Measurements from ENCODE around the gene GGT6.
"Not testable (repeated sequence)": the region's sequence is repeated elsewhere in the genome, so short reads cannot be mapped to it uniquely, and the experiment has no call there.

Gene GGT6, protein sequence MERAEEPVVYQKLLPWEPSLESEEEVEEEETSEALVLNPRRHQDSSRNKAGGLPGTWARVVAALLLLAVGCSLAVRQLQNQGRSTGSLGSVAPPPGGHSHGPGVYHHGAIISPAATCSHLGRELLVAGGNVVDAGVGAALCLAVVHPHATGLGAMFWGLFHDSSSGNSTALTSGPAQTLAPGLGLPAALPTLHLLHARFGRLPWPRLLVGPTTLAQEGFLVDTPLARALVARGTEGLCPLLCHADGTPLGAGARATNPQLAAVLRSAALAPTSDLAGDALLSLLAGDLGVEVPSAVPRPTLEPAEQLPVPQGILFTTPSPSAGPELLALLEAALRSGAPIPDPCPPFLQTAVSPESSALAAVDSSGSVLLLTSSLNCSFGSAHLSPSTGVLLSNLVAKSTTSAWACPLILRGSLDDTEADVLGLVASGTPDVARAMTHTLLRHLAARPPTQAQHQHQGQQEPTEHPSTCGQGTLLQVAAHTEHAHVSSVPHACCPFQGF

DNA sequence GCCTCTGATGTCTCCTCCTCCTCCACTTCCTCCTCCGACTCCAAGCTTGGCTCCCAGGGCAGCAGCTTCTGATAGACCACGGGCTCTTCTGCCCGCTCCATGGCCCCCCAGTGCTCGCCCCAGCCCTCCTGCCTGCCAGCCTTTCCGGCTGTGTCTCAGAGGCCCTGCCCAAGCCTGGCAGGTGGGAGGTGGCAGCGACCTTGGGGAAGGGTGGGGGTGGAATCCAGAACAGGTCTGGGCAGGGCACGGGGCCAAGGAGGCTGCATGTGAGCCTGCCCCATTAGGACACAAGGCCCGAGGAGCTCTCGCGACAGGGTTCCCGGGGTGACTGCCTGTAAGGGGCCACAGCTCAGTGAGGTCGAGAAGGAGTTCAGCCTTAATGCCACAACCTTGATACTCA lies at the start of gene GGT6:
Gene GGT6 (minus strand): TSS at position 157 of the 400 bp plus-strand sequence. CDS start 56 bp downstream, at position 101.
- no peak for DNase-seq

DNA sequence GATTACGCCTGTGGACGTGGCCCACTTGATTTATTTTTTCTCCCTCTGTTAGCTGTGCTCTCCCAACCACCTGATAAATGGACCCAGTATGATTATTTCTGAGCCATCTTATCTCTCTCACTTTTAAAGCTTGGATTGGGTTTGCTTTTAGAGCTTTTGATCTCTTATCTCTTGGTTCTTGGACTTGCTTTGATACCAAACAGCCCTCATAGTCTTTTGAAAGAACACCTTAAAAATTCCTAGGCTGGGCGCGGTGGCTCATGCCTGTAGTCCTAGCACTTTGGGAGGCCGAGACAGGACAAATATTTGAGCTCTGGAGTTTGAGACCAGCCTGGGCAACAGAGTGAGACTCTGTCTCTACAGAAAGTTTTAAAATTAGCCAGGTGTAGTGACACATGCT lies 49.8 kb upstream of the GGT6 start:
- DNase-seq = no peak

DNA sequence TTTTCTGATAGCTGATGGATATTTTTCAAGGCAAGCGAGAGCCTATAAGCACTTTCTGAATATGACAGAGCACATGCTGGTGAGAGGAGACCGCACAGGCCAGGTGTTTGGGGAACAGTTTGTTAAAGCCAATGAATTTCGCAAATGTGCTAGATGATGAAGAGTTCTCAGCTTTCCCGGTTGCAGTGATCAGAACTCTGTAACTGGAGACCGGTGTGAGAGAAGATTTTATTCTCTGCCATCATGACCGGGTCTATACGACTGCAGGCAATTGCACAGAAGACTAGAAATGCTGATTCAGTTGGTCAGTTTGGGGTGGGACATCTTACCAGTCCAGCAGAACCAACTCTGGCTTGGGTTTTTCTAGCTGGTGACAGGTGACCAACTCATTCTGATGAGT lies 49.4 kb upstream of the GGT6 start:
- no peak for DNase-seq

DNA sequence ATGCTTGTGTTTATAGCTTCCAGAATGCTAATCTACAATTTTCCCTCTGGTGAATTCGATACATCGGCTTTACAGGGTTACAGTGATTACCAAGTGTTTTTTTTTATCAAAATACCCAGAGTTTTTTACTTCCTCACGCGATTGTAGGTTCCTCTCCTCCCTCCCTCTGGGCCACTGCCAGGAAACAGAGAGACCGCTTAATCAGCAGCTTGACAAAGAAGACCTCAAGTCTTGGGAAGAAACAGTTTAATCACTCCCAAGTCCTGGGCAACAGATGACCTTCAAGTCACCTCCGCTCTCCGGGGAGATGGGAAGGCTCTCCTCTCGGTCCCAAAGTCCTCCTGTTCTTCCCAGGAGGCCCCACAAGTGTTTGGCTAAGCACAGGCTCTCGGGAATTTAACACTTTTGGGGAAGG lies 47.4 kb upstream of the GGT6 start:
- no peak for DNase-seq

DNA sequence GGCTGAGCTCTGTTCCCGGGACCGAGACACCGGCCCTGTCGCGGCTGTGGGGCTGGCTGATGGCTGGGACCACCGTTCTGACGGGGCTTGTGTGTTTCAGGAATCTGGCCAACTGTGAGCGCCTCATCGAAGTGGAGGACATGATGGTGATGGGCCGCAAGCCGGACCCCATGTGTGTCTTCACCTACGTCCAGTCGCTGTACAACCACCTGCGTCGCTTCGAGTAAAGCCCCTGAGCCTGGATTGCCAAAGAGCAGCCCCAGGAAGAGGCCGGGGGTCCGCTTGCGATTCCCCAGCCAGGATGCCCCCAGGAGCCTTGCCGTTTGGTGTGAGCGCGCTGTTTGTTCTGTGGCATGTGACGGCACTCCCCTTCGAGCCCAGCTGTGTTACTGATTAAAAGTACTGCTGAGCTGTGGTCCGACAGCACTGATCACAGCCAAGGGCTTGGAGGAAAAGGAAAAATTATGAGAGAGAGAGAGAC lies 46.9 kb upstream of the GGT6 start:
- DNase-seq = no peak

DNA sequence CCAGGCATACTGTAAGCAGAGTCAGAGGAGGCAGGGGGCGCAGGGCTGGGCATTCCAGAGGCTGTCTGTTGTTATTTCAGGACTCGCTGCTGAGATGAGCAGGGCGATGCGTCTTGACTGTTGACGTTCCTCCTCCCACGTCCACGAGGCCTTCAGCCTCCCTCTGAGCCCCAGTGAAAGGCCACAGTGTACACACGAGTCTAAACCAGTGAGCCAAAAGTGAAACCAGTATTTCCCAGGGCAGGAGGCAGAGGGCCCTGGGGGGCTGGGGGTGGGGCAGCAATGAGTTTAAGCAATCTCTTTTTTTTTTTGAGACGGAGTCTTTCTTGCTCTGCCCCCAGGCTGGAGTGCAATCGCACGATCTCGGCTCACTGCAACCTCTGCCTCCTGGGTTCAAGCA lies 45.4 kb upstream of the GGT6 start:
- no peak for DNase-seq

DNA sequence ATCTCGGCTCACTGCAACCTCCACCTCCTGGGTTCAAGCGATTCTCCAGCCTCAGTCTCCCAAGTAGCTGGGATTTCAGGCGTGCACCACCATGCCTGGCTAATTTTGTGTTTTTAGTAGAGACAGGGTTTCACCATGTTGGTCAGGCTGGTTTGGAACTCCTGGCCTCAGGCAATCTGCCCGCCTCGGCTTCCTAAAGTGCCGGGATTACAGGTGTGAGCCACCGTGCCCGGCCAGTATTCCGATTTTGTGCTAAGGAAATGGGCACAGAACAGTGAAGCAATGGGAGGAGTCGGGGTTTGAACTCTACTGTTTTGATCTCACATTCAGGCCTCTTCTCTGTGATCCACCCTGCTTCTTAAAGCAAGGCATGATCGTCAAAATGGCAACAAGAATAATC lies 44.4 kb upstream of the GGT6 start:
- not testable (repeated sequence) for DNase-seq

DNA sequence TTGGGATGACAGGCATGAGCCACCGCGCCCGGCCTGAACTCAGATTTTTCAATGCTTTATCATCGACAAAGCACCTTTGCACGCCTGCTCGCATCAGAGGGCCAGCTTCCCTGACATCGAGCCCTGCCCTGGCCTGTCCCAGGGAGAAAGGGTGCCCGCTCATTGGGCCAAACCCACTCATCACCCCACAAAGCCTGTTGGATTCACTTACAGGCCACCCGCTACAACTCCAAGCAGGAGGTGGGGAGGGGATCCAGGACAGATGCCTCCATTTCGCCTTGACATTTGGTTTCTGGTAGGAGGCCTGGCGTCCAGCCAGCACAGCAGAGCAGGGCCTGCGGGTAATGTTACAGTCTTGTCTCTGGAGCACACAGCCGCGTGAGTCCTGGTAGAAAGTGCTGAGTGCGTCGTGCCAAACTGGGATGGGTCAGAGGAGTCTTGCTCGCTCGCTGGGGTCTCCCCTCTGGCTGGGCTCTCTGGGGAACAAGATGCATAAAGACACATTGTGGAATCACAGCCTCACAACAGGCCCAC lies 43.8 kb upstream of the GGT6 start:
- no peak for DNase-seq

DNA sequence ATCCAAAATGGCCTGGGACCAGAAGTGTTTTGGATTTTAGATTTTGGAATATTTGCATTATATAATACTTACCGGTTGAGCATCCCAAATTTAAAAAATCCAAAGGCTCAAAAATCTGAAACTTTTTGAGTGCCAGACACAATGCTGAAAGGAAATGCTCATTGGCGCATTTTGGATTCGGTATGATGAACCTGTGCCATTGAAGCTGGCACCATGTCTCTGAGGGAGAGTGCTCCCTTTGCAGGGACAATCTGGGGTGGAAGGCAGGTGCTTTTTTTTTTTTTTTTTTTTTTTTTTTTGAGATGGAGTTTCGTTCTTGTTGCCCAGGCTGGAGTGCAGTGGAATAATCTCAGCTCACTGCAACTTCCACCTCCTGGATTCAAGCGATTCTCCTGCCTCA lies 41.7 kb upstream of the GGT6 start:
- DNase-seq = no peak

DNA sequence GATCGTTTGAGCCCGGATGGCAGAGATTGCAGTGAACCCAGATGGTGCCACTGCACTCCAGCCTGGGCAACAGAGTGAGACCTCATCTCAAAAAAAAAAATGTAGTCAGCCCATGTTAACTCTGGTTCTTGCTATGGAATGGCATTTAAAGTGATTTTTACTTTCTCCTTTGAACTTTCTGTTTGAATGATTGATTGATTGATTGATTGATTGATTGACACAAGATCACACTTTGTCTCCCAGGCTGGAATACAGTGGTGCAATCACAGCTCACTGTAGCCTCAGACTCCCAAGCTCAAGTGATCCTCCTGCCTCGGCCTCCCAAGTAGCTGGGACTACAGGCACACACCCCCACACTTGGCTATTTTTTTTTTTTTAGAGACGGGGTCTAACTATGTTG lies 40.9 kb upstream of the GGT6 start:
- no peak for DNase-seq

DNA sequence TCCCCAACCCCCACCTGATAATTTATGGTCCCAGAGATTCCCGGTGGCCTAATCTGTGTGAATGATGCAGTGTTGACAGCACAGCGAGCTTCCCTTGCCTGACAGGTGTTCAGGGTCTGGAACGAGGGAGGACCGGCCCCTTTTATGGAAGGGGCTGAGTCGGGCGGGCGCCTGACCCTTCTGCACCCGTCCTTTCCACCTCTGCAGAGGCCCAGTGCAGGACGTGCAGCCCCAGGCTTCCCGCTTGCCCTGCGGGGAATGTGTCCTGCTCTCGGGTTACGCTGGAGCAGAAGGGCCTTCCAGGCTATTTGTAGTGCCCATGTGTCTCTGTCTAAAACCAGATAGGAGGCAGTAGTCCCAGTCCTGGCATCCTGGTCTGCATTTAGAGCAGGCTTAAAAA lies 40.2 kb upstream of the GGT6 start:
- DNase-seq = no peak

DNA sequence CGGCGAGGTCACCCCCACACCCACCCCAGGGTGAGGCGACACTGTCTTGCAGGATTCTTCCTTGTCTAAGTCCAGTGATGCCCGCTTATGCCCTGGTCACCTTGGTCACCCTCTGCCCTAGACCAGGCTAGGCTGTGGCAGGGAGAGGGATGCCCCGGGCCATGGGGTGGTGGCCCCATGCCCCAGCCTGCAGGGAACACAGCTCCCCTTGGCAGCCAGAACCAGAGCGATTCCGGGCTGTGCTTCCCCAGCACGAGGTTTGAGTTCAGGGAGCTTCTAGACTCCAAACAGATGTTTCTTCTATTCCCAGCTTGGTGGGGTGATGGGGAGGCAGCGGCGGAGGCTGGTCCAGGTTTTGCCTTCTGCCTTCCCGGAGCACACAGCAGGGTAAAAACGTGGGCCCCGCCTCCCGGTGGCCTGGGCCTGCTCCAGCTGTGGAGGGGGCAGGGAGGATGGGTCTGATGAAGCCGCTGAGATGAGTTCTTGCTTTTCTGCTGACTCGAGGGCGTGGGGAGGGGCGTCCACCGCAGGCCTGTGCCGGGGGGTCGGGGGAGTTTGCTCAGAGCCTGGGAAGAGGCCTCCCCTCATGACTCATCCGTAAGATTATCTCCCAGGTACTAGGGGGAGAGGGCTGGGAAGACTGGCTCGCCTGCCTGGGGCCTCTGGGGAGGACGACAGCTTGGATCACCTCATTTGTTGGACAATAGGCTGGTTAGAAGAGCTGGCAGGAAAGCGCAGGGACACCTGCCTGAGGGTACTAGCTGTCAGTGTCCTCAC lies 39.3 kb upstream of the GGT6 start:
- no peak for DNase-seq

DNA sequence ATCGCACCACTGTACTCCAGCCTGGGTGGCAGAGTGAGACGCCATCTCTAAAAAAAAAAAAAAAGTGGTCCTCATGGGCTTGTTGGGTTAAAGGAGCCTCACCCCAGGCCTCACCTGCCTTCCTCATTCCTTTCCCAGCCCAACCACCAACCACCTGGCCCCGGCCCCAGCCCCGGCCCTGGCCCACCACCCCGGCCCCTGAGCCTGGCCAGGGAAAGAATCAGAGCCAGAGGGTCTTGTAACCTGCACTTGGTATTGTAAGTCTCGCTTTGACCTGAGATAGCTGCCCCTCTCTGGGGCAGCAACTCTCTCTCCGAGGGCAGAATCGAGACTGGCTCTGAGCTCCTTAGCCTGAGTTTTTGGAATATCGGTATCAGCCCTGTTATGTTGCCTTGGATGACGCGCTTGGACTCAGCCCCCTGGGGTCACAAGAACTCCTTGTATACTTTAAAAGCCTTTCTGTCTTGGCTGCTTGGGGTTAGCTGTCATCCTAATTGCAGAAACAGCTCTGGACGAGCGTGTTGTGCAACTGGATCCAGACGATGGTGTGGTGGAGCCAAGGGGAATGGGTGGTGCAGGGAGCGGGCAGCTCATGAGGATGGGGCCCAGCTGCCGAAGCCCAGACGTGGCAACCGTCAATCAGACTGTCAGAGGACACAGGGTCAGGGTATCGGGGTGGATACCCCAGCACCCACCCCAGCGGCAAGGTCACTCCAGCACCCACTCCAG lies 38.6 kb upstream of the GGT6 start:
- DNase-seq = no peak

DNA sequence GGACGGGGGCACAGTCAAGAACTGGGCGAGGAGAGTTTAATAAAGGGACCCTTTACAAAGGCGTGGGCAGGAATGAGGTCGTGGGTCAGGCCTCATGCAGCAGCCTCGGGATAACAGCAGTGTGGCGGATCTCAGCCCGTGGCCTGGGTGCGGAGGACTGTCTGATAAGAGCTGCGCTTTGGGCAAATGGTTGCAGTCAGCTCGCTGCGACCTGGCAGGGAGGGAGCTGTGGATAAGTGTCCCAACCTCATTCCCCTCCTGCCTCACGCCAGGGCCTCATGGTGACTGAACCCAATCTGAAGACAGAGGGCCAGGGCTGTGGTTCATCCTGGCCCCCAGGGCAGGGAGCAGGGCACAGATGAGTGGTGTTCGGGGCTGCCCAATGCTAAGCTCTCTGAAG lies 37.6 kb upstream of the GGT6 start:
- no peak for DNase-seq

DNA sequence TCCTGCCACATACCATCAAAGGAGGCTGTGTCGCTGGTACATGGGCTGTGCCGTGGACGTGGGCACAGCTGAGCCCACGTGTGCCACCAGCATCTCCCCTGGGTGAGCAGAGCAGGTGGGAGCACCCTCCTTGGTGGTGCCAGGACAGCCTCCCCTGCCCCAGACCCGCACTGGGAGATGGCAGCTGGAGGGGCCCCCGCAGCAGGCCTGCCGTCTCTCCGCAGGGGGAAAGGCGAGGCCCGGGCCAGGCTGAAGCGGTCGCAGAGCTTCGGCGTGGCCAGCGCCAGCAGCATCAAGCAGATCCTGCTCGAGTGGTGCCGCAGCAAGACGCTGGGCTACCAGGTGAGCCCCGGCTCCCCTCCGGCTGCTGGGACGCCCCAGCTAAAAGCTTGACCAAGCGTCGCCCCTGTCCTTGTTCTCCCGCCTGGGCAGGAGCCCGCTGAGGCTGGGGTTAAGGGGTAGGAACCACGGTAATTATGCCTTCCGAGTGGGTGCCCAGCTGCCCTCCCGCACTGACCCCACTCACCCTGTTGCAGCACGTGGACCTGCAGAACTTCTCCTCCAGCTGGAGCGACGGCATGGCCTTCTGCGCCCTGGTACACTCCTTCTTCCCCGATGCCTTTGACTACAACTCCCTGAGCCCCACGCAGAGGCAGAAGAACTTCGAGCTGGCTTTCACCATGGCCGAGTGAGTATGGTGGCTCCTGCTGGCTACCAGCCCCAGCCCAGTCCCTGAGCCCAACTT lies 36.4 kb upstream of the GGT6 start:
- DNase-seq = no peak

DNA sequence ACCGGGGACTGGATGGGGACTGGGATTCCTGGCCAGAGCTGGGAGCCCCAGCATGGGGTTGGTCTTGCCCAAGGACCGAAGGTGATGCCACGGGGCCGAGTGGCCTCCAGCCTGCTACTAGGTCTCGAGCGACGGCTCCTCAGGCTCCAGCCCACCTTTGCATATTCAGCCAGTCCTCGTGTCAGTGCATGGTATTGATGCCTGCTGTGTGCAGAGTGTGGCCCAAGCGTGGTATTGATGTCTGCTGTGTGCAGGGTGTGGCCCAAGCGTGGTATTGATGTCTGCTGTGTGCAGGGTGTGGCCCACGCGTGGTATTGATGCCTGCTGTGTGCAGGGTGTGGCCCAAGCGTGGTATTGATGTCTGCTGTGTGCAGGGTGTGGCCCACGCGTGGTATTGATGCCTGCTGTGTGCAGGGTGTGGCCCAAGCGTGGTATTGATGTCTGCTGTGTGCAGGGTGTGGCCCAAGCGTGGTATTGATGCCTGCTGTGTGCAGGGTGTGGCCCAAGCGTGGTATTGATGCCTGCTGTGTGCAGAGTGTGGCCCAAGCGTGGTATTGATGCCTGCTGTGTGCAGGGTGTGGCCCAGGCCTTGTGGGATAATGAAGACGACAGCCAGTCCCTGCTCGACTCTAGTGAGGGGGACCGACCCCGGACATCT lies 35.4 kb upstream of the GGT6 start:
- not testable (repeated sequence) for DNase-seq

DNA sequence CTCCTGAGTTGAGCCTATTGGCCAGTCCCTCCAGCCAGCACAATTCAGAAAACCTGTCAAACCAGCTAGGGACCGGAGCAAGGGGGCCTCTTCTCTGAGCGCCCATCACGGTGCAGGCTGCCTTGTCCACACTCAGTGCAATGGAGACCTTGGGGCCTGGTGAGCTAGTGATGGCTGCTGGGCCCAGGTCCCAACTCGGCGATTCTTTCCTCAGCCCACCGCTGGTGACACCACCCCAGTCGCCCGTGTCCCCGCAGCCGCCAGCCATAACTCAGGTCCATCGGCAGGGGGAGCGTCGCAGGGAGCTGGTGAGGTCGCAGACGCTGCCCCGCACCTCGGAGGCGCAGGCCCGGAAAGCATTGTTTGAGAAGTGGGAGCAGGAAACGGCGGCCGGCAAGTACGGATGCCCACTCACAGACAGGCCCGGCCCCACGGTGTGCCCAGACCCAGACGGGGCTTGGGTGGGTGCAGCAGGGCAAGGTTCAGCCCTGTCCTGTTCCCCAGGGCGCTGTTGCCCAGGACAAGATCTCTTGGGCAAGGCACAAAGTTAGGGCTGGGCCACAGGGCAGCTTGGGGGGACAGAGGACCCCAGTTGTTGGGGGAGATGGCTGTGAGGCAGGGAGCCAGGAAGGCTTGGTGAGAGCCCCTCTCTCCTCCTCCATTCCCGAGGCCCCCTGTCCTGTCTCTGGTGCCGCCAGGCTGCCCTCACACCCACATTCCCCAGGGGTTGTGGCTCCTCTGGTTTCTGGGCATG lies 34.7 kb upstream of the GGT6 start:
- peak; percentile 28 for DNase-seq

DNA sequence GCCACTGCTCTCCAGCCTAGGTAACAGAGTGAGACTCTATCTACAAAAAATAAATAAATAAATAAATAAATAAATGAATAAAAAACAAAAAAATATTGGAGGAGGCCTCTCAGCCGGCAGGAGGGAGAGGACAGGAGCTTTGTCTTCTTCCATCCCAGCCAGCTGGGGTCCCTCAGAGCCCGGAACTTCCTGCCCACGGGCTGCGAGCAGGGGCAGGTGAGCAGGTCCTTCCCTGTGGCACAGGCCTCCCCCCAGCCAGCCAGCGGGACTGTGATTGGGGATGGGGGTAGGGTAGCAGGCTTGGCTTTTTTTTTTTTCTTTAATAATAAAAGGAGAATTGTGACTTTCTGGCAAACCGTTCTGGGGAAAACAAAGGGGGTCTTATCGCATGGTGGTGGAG lies 34.0 kb upstream of the GGT6 start:
- no peak for DNase-seq

DNA sequence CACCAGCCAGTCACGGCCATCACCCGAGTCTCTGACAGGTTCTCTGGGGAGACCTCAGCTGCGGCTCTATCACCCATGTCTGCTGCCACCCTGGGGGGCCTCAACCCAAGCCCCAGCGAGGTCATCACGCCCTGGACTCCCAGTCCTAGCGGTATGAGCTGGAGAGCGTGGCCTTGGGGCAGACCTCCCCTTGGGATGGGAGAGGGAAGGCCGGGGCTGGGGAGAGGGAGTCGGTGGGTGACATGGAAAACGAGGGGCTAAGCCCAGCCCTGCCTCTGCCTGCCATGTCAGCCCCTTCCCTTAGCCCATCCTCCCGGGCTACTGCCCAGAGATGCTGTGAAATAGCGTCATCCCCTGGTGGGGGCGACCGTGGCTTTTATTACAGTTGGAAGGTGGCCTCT lies 32.6 kb upstream of the GGT6 start:
- no peak for DNase-seq

DNA sequence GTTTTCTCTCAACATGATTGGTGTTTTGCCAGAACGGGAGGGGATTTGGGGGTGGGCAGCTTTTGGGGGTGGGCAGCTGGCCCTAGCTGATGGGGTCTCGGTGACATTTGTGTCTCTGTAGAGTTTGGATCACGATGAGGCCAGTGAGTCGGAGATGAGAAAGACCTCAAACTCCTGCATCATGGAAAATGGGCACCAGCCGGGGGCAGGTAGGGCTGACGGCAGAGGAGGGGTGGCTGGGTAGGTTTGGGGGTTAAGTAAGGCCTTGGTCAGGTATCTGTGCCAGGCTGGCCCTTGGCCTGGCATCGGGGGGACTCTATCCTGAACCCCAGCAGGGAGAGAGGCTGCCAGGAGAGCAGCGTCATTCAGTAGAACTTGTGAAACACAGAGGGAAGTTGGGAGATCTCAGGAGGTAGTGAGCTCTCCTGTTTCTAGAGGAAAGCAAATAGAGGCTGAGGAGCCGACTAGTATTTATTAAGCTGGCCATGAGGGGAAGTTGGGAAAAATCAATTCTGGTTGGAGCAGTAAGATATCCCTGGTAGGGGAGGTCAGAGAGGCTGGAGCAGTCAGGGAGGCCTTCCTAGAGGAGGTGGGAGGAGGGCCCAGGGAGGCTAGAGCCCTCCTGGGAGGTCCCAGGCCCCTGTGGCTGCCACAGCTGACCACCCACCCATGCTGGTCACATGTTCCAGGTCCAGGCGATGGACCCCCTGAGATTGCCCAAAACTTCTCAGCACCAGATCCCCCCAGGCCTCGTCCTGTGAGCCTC lies 32.0 kb upstream of the GGT6 start:
- DNase-seq = no peak
